ENCODE measurements around the gene ZDHHC24.

Gene ZDHHC24

GRCh38 chr11:66563832-66564231, 18.0 kb upstream of the ZDHHC24 start:
- no peak overlapping the region for H3K4me3 ChIP-seq (replicated peaks; ENCODE audit: low read depth, low read length)
- DNase-seq (ENCODE audit: extremely low read depth, insufficient read length): no peak
- TF ChIP-seq, protein P1, sequence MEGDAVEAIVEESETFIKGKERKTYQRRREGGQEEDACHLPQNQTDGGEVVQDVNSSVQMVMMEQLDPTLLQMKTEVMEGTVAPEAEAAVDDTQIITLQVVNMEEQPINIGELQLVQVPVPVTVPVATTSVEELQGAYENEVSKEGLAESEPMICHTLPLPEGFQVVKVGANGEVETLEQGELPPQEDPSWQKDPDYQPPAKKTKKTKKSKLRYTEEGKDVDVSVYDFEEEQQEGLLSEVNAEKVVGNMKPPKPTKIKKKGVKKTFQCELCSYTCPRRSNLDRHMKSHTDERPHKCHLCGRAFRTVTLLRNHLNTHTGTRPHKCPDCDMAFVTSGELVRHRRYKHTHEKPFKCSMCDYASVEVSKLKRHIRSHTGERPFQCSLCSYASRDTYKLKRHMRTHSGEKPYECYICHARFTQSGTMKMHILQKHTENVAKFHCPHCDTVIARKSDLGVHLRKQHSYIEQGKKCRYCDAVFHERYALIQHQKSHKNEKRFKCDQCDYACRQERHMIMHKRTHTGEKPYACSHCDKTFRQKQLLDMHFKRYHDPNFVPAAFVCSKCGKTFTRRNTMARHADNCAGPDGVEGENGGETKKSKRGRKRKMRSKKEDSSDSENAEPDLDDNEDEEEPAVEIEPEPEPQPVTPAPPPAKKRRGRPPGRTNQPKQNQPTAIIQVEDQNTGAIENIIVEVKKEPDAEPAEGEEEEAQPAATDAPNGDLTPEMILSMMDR (IDR thresholded peaks at IDR 0.05; ENCODE audit: insufficient read depth, low read length, poor library complexity, severe bottlenecking): no peak
- H3K36me3 ChIP-seq (ENCODE audit: control insufficient read depth, insufficient read depth, low read length): no peaks in the 10 kb centered on the region
- H3K27me3 ChIP-seq (replicated peaks; ENCODE audit: control insufficient read depth, insufficient read depth, low read length): peaks cover 5% of the 10 kb centered on the region

DNA sequence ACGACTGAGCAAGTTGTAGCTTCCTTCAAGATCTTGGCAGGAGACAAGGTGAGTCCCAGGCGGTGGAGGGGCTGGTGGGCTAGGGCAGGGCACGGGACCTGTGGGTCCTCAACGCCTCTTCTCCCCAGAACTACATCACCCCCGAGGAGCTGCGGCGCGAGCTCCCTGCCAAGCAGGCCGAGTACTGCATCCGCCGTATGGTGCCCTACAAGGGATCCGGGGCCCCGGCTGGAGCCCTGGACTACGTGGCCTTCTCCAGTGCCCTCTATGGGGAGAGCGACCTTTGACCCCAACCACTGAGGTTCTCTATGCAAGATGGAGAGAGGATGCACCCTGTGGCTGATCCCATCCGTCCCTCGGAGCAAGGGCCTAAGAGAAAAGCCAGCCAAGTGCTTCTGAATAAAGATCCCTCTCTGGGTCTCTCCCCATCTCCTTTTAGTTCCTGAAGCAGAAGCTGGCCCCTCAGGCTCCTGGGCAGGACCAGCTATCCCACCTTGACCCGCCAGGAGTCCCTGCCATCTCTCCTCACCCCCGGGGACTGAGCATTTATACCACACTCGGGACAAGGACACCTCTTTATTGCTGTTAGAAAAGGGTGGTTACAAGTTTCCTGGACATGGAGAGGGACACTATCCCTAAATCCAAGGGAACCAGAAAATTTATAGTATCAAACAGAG, 17.2 kb upstream of the ZDHHC24 start:
- Histone ChIP-seq H3K27me3 (replicated peaks; ENCODE audit: control insufficient read depth, insufficient read depth, low read length) (peaks cover 5% of the 10 kb centered on the region), H3K4me3 (replicated peaks; ENCODE audit: low read depth, low read length) (no peak overlapping the region), H3K36me3 (ENCODE audit: control insufficient read depth, insufficient read depth, low read length) (no peaks in the 10 kb centered on the region)
- no peak for DNase-seq (ENCODE audit: extremely low read depth, insufficient read length)
- TF ChIP-seq, protein P1 (IDR thresholded peaks at IDR 0.05; ENCODE audit: insufficient read depth, low read length, poor library complexity, severe bottlenecking): no peak

DNA sequence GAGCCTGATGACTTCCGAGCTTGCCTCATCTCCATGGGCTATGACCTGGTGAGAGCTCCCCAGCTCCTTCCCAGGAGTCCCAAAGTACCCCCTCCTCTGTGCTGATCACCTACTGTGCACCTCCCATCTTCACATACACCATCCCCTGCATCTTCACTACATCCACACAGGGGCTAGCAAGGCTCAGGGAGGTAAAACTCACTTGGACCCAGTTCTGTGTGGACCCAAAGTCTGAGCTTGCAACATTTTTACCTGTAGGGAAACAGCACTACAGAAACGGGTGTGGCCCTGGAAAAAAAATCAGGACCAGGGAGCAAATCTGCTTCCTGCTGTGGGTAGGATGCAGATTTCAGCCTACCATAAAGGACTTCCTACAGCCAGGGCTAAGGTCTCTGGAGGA, 16.4 kb upstream of the ZDHHC24 start:
- no peak for DNase-seq (ENCODE audit: extremely low read depth, insufficient read length)
- no peaks in the 10 kb centered on the region for H3K36me3 ChIP-seq (ENCODE audit: control insufficient read depth, insufficient read depth, low read length)
- H3K27me3 ChIP-seq (replicated peaks; ENCODE audit: control insufficient read depth, insufficient read depth, low read length): peaks cover under 1% of the 10 kb centered on the region; the same call in 1 of the 2 replicates
- TF ChIP-seq, protein P1 (IDR thresholded peaks at IDR 0.05; ENCODE audit: insufficient read depth, low read length, poor library complexity, severe bottlenecking): no peak
- no peak overlapping the region for H3K4me3 ChIP-seq (replicated peaks; ENCODE audit: low read depth, low read length)

- DNase-seq (ENCODE audit: extremely low read depth, insufficient read length): no peak
- TF ChIP-seq, protein P1 (IDR thresholded peaks at IDR 0.05; ENCODE audit: insufficient read depth, low read length, poor library complexity, severe bottlenecking): no peak
- H3K4me3 ChIP-seq (replicated peaks; ENCODE audit: low read depth, low read length): no peak overlapping the region
- H3K36me3 ChIP-seq (ENCODE audit: control insufficient read depth, insufficient read depth, low read length): no peaks in the 10 kb centered on the region
- no peaks in the 10 kb centered on the region; the same call in 1 of the 2 replicates for H3K27me3 ChIP-seq (replicated peaks; ENCODE audit: control insufficient read depth, insufficient read depth, low read length)
These were observed 16.1 kb upstream of the ZDHHC24 start for GRCh38 chr11:66561975-66562248.

GRCh38 chr11:66561178-66561974, 15.5 kb upstream of the ZDHHC24 start:
- DNase-seq (ENCODE audit: extremely low read depth, insufficient read length): no peak
- TF ChIP-seq, protein P1 (IDR thresholded peaks at IDR 0.05; ENCODE audit: insufficient read depth, low read length, poor library complexity, severe bottlenecking): no peak
- H3K4me3 ChIP-seq (replicated peaks; ENCODE audit: low read depth, low read length): no peak overlapping the region
- no peaks in the 10 kb centered on the region; the same call in 1 of the 2 replicates for H3K27me3 ChIP-seq (replicated peaks; ENCODE audit: control insufficient read depth, insufficient read depth, low read length)
- H3K36me3 ChIP-seq (ENCODE audit: control insufficient read depth, insufficient read depth, low read length): no peaks in the 10 kb centered on the region
